Measurements from ENCODE around the gene MAP2K5.

MAP2K5 gene

DNA sequence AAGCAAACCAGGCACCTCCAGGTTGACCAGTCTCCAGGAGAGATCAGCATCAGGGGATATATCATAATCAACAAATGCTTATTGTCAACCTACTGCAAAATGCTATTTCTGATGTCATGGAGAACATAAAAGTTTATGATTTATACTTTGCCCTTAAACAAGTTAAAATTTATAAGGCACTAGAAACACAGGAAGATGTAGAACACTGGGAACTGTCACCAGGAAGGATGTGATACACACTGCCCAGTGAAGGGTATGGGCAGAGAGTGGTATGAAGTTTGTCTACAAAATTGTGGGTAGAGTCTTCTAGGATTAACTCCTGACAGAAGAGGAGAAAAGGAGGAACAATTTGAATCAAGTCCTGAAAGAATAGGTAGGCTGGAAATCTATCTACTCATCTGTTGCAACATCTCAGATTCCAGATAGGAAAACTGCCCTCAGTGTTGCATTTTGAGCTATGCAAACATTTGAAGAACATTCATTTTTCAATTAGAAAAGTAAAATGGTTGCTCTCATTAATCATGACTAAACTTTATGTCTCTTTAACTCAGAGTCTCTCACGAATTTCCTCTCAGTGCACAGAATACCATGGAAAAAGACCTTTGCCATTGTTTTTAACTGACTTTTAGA, 176.9 kb downstream of the MAP2K5 start:
- no peak for FAIRE-seq
- no peak for DNase-seq (ENCODE audit: low spot score)

GRCh38 chr15:67720556-67721175, 178.2 kb downstream of the MAP2K5 start:
- no peak for DNase-seq (ENCODE audit: low spot score)
- FAIRE-seq, result no peak

DNA sequence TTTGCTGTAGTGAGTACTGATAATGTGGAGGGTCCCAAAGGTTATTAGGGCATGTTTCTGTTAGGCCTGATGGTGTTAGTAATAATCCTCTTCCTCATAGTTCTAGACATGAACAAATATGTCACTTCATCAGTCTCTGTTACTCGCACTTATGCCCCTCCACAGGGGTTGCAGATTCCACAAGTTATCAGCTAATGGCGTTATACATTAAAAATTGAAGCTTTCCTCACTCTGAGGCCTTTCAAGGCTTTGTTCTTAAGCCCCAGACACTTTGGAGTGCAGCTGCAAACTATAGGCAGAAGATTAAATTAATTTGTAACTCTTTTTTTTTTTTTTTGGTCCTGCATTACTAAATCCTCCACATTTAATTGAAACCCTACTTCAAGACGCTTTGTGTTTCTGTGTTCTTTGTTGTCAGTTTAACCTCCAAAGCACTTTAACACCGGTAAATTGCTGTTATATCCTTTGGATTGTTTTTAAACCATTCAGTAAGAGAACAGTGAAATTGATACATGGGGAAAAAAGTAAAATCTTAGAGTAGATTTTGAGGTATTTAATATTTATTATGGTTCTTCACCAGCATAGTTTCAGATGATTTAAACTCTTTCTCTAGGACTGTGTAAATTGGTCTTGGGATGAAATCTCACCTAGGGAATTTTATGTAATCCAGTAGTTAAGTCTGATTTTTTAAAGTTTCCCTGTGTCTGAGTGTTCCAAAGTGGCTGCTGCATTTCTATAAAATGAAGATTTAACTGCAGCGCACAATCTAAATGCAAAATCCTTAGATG, 179.7 kb downstream of the MAP2K5 start:
- DNase-seq (ENCODE audit: low spot score), result no peak
- no peak for FAIRE-seq

DNA sequence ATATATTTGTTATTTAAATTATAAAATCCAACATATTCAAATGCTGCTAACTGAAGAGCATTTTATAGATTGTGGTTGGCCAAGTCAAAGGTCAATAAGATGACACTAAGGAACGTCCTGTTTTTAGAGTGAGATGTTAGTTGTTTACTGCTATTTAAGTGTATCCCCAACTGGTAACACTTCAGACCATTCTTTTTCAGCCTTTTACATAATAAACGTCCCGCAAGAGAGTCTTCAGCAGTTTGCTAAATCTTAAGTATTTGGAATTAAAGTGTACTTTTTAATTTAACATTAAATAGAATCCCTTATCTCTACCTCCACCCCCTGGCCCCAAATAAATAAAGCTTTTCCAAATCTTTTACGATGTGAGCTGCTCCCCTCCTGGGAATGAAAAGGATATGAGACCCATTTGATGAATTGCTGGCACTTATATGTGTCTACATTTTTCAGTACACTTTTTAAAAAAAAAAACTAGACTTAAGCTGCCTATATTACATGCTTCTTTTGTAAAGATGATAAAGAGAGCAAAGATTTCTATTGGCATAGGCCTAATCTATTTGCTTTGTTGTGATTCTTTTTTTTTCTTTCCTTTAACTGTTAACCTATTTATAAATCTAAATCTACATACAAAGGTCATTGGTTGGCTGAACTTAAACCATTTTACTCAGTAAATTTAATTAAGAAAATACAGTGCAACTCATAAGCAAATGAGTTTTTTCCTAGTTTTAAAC, 181.0 kb downstream of the MAP2K5 start:
- FAIRE-seq, result no peak

GRCh38 chr15:67724691-67725375, 182.3 kb downstream of the MAP2K5 start:
- FAIRE-seq, result no peak

More for the DNA sequence above, 181.0 kb downstream of the MAP2K5 start:
- no peak for DNase-seq (ENCODE audit: low spot score)

DNA sequence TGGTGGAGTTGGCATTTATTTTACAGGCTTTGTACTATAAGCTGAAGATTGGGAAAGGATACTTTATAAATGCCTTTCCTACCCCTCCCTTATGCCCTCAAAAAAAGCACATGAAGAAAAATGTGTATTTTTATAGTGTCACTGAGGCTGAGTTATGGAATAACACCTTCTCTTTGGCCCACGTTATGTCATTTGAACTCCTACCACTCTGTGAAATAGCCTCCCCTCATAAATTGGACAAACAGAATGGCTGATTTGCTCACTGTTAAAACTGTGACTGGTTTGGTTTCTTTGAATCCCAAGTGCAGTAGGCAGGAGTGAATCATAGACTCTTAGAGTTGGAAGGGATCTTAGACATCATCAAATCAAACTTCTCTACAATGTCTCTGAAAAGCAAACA, 187.6 kb downstream of the MAP2K5 start:
- DNase-seq (ENCODE audit: low spot score) (no peak), FAIRE-seq (no peak)

More at GRCh38 chr15:67724691-67725375, 182.3 kb downstream of the MAP2K5 start:
- no peak for DNase-seq (ENCODE audit: low spot score)

GRCh38 chr15:67731112-67731721, 188.7 kb downstream of the MAP2K5 start:
- DNase-seq (ENCODE audit: low spot score) (no peak), FAIRE-seq (no peak)

GRCh38 chr15:67732164-67732563, 189.7 kb downstream of the MAP2K5 start:
- DNase-seq (ENCODE audit: low spot score), result no peak
- no peak for FAIRE-seq

GRCh38 chr15:67732671-67733374, 190.3 kb downstream of the MAP2K5 start:
- no peak for FAIRE-seq
- DNase-seq (ENCODE audit: low spot score), result no peak

DNA sequence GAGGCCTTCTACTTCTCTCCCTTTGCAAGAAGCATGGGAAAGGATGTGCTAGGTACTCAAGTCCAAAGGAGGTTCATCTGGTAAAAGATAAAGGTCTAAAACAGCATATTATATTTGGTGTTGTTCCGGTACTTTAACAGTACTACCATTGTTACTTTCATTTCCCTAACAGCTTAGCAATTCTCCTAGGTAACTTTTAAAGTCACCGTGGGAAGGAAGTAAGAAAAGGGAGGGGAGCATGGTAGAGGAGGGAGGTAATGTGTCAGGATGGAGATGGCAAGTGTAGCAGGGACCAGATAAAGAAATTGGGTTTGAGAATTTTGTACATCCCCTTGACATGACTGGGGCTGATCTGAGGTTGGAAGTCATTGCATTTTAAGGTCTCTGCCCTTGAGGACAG, 193.4 kb downstream of the MAP2K5 start:
- FAIRE-seq, result no peak
- DNase-seq (ENCODE audit: low spot score), result no peak

DNA sequence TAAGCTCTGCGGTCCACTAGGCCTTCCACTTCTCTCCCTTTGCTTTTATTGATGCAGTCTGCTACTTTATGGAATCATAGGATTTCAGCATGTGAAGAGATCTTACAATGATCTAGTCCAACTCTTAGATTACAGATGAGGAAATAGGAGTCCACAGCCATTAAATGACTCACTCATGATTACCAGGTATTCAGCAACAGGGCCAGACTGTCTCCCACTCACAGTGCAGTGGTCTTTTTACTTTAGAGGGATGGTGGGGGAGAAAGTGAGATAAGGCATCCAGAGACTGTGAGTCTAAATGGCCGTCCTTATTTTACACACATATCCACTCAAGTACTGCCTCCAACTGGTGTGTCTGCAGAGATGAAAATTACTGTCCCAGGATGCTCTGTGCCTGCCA, 194.3 kb downstream of the MAP2K5 start:
- no peak for DNase-seq (ENCODE audit: low spot score)

DNA sequence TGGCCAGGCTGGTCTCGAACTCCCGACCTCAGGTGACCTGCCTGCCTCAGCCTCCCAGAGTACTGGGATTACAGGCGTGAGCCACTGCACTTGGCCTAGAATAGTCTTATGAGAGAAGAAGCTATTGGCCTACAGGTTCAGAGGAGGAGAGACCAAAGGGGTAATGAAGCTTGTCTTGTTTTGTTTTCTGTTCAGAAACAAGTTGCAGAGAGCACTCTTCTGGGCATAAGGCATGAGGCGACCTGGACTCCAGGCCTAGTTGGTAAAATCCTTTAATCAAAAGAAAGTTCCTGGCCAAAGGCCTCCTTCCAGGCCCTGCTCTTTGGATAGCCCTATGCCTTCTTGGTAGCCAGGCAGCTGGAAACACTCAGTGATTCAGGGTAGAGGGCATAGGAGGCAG, 195.6 kb downstream of the MAP2K5 start:
- FAIRE-seq (no peak), DNase-seq (ENCODE audit: low spot score) (no peak)

More for the DNA sequence above, 194.3 kb downstream of the MAP2K5 start:
- FAIRE-seq, result no peak

DNA sequence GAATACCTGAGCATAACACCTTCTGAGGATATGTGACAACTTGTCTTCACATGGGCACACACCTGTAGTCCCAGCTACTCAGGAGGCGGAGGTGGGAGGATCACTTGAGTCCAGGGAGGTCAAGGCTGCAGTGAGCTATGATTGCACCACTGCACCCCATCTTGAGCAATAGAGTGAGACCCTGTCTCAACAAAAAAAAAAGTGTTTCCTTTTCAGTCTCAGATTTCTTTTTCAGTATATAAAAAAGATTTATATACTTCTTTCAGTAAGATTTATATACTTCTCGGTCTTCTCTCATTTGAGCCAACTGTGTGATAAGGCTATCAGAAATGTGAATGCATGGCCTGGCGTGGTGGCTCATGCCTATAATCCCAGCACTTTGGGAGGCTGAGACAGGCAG, 197.9 kb downstream of the MAP2K5 start:
- DNase-seq (ENCODE audit: low spot score) (no peak), FAIRE-seq (no peak)

GRCh38 chr15:67741308-67741707, 198.8 kb downstream of the MAP2K5 start:
- no peak for DNase-seq (ENCODE audit: low spot score)
- FAIRE-seq, result no peak

- FAIRE-seq (no peak), DNase-seq (ENCODE audit: low spot score) (no peak)
Observed at GRCh38 chr15:67743558-67743957, 201.1 kb downstream of the MAP2K5 start.

DNA sequence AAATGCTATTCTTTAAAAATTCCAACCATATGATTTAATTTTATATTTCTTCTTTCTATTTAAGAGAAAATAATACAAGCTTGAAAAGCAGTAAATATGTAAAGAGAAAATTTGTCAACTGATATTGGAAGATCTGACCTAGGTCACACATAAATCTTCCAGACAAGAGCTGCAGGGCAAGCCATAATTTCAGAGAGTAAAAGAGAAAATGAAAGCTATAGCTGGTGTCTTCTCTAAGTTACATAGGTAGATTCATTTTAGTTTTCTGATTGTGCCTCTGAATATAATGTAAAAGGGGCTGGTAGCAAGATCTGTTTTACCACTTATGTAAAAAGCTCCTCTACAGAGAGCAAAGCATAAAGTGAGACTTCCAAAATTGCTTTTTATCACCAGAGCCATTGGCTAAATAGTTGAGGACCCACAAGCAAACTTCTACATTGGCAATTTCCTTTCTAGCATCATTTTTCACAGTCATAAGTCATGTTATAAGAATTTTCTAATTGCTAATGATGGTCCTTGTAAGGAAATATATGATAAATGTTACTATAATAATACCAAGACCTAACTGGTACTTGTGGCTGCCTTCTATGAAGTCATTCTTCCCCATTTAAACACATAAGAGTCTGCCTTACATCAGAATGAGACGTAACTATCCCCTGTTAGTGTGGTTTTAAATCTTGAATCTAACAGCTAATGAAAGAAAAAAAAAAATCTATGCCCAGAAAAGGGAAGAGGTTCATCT, 202.0 kb downstream of the MAP2K5 start:
- FAIRE-seq, result no peak
- DNase-seq (ENCODE audit: low spot score), result no peak

GRCh38 chr15:67745073-67746006, 202.8 kb downstream of the MAP2K5 start:
- no peak for DNase-seq (ENCODE audit: low spot score)
- FAIRE-seq, result no peak

DNA sequence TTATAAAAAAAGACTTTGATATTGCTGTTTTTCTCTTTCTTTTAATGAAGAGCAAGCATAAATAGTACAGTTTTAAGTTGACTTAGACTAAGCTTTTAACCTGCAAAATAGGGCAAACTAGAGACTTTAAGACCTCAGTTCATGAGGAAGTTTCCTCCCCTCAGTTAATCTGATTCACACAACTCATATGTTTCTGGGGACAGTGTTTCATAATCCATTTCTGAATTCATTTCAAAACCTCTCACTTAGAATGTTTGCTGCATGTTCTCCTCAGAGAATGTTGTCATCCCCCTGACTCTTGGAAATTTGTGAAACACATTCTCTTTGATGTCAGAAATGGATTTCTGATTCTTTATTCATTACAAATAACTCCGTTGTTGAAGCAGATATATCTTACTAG, 203.5 kb downstream of the MAP2K5 start:
- no peak for FAIRE-seq

More for the DNA sequence above, 203.5 kb downstream of the MAP2K5 start:
- no peak for DNase-seq (ENCODE audit: low spot score)

Data from RCC 7860 (cell line).